K562 (cell line): ENCODE results near the gene STAB1. TPM values are rescaled to one million over a fixed set of nuclear protein-coding genes. Genes with fewer than 3 reads are reported as not detected.
A peak's percentile ranks its signal among the peaks of the same experiment; 100 is the strongest.

Source experiments
- ATAC-seq: fragments of 200-7000 bp; cut with Tn5 transposase; 3 replicates; pipeline ENCODE4 v1.9.1; 2020; ENCODE audit warnings: moderate library complexity
- BruUV-seq: library from RNA; stranded (reverse); fragments of 400-500 nt; replicated peaks from 2 replicates; lab custom pipeline; 2021; lab: Mats Ljungman, UMichigan
- CTCF ChIA-PET: fragments of 300-600 bp; formaldehyde crosslinking; extraction: SDS; loops from one replicate; lab custom pipeline; 2021; ENCODE audit warnings: low intra/inter-chr PET ratio; lab: Yijun Ruan, JAX
- POLR2A ChIA-PET: fragments of 300-600, 350-650 bp; sonication (Branson Sonifier 250); formaldehyde crosslinking; extraction: SDS; loops from one replicate; lab custom pipeline; 2021; ENCODE audit warnings: antibody characterized with exemption, inconsistent platforms; lab: Yijun Ruan, JAX
- DNase-seq, 4 experiments: peaks; one replicate each; pipeline versions ENCODE4 v3.0.0 to v3.0.0-alpha.2; 2011 to 2018; ENCODE audit warnings: low spot score in 3 of 4, mixed read lengths in 3 of 4; ENCODE audit errors: extremely low read depth in 1 of 4
- FAIRE-seq: peaks from 2 replicates; lab custom pipeline; 2011; peaks lifted over from hg19 to GRCh38; lab: Jason Lieb, UNC
- H2AFZ ChIP-seq: 2 replicates; pipeline ENCODE4 v1.6.0; 2011; ENCODE audit warnings: low read depth, low read length, control low read depth, inconsistent platforms
- H3K27ac ChIP-seq: fragments of 200-600 bp; 3 replicates; pipeline ENCODE4 v1.8.0; 2011; ENCODE audit warnings: low read depth, mild to moderate bottlenecking, control low read depth, inconsistent platforms, low read length, moderate library complexity, mixed read lengths; ENCODE audit errors: extremely low read depth
- H3K27me3 ChIP-seq, 2 experiments: fragments of 300-600 bp in 1 of 2; 2 replicates in 1 of 2; 3 replicates in 1 of 2; pipeline versions ENCODE4 v1.6.0 to v1.8.0; 2011; ENCODE audit warnings: inconsistent platforms in 2 of 2, low read length in 2 of 2, mild to moderate bottlenecking in 1 of 2, mixed read lengths in 1 of 2, moderate library complexity in 1 of 2; ENCODE audit not compliant: control insufficient read depth in 2 of 2, insufficient read depth in 2 of 2
- H3K36me3 ChIP-seq: fragments of 300-600 bp; 3 replicates; pipeline ENCODE4 v1.8.0; 2011; ENCODE audit warnings: mild to moderate bottlenecking, low read length, inconsistent platforms; ENCODE audit not compliant: control insufficient read depth, insufficient read depth
- H3K4me1 ChIP-seq, 2 experiments: fragments of 200-600 bp in 1 of 2; replicated peaks in 1 of 2; 2 replicates in 1 of 2; 3 replicates in 1 of 2; pipeline versions ENCODE4 v1.5.1 to v1.8.0; 2011; ENCODE audit warnings: inconsistent platforms in 2 of 2, low read length in 2 of 2, mild to moderate bottlenecking in 1 of 2, mixed read lengths in 1 of 2, moderate library complexity in 1 of 2; ENCODE audit not compliant: control insufficient read depth in 2 of 2, insufficient read depth in 2 of 2
- H3K4me2 ChIP-seq: 2 replicates; pipeline ENCODE4 v1.6.1; 2011; ENCODE audit warnings: low read length, control low read depth, inconsistent platforms, mixed read lengths; ENCODE audit not compliant: insufficient read depth
- H3K4me3 ChIP-seq: fragments of 200-600 bp; sonication (generic), shearing (Covaris generic); 2 replicates; pipeline ENCODE4 v1.5.1; 2016; ENCODE audit warnings: control low read depth, inconsistent platforms
- H3K79me2 ChIP-seq: fragments of 200-600 bp; 3 replicates; pipeline ENCODE4 v1.8.0; 2011; ENCODE audit warnings: low read length, inconsistent platforms; ENCODE audit not compliant: control insufficient read depth, insufficient read depth
- H3K9ac ChIP-seq, 2 experiments: 2 replicates each; pipeline versions ENCODE4 v1.6.0 to v1.6.1; 2011; ENCODE audit warnings: low read depth in 2 of 2, low read length in 2 of 2, control low read depth in 1 of 2, inconsistent platforms in 1 of 2, mild to moderate bottlenecking in 1 of 2, mixed read lengths in 1 of 2; ENCODE audit not compliant: insufficient read depth in 1 of 2
- H3K9me1 ChIP-seq: one replicate; pipeline ENCODE4 v1.6.0; 2011; ENCODE audit warnings: inconsistent platforms, mild to moderate bottlenecking, low read length, moderate library complexity; ENCODE audit not compliant: control insufficient read depth, insufficient read depth
- H3K9me3 ChIP-seq: replicated peaks from 2 replicates; pipeline ENCODE4 v1.5.1; 2011; ENCODE audit warnings: low read depth, low read length, inconsistent platforms; ENCODE audit not compliant: control insufficient read depth, insufficient read depth
- H4K20me1 ChIP-seq: replicated peaks from 2 replicates; pipeline ENCODE4 v1.6.1; 2011; ENCODE audit warnings: low read length, inconsistent platforms, mixed read lengths; ENCODE audit not compliant: control insufficient read depth, insufficient read depth
- BRF2 ChIP-seq: IDR thresholded peaks from 3 replicates; pipeline ENCODE4 v1.6.1; 2011; ENCODE audit warnings: borderline replicate concordance, mild to moderate bottlenecking; ENCODE audit not compliant: insufficient read length, insufficient read depth
- E2F3 ChIP-seq: fragments of 250-450 bp; sonication (Bioruptor Pico); IDR thresholded peaks from 2 replicates; pipeline ENCODE4 v1.4.0; 2020; ENCODE audit warnings: mild to moderate bottlenecking
- MTA2 ChIP-seq: fragments of 450-650 bp; IDR thresholded peaks from 2 replicates; pipeline ENCODE4 v1.6.1; 2016; ENCODE audit warnings: low read depth
- WGBS: fragments of 100-300 bp; shearing (Covaris generic); methylation state at CpG from one replicate; pipeline ENCODE4 v1.1.6; 2016; ENCODE audit warnings: low coverage, mixed read lengths; ENCODE audit not compliant: insufficient coverage; ENCODE audit errors: missing lambda C conversion rate; 5-methylcytosine and 5-hydroxymethylcytosine counted together
- in situ Hi-C: fragments of 300-500 bp; cut with MboI; formaldehyde crosslinking; loops from 4 replicates; pipeline ENCODE4 v1.15.0; 2018; ENCODE audit warnings: inconsistent platforms, mixed read lengths
- intact Hi-C: fragments of 100-400 bp; cut with micrococcal nuclease; formaldehyde crosslinking; loops from 2 replicates; pipeline ENCODE4 v1.14.2; 2022
- polyA plus RNA-seq, 8 experiments: library from polyadenylated mRNA; depleted of rRNA in 4 of 8; stranded (reverse) in 5 of 8; unstranded in 3 of 8; fragments of >200 nt; fragmentation: Nextera tagmentation in 2 of 8; fragmentation: Illumina TruSeq in 1 of 8; extraction: Ambion mirVana in 2 of 8; extraction: Trizol in 1 of 8; gene quantifications; 2 replicates each; pipeline versions ENCODE4 v1.2.1 to v1.2.3, GENCODE V29; 2011 to 2014; ENCODE audit warnings: inconsistent platforms in 1 of 8, missing spikeins in 1 of 8
- total RNA-seq, 7 experiments: library from RNA; depleted of rRNA in 6 of 7; stranded (reverse); fragments of >200 nt in 6 of 7; fragmentation: Illumina TruSeq in 2 of 7; extraction: Trizol in 2 of 7; gene quantifications; 2 replicates each; pipeline versions ENCODE4 v1.2.1 to v1.2.3, GENCODE V29; 2011 to 2021; ENCODE audit warnings: low replicate concordance in 1 of 7

STAB1 gene
- total and polyA plus RNA-seq, 9 of the 15 experiments (the other 6 are each of a cell fraction or from before 2014, with no cell fraction given), result 0.20 to 3.9 (median 1.2) TPM

- H3K36me3 ChIP-seq, result no peaks in the 10 kb centered on the region
- no peak overlapping the region for H2AFZ ChIP-seq
- no peak for ATAC-seq
- H3K79me2 ChIP-seq, result peaks cover 5% of the 10 kb centered on the region
- TF ChIP-seq E2F3 (CRISPR knock-in tag) (no peak), BRF2 (no peak), MTA2 (no peak)
- intact Hi-C loops, result loop anchor here (10.0 kb wide), 1 partner anchor 234 kb away; the partner anchor contains the start of genes GNL3 and PBRM1
- BruUV-seq, result no TSS peak
- no peaks in the 10 kb centered on the region for H3K9me3 ChIP-seq
- ChIA-PET CTCF (no interaction called here), POLR2A (interaction anchor here (0.8 to 0.9 kb wide), 2 partner anchors 8 to 30 kb away, joined by 3 to 6 read pairs; no protein-coding TSS in a partner anchor)
- no peaks in the 10 kb centered on the region for H4K20me1 ChIP-seq
- FAIRE-seq, result no peak
- H3K27me3 ChIP-seq, result no peaks in the 10 kb centered on the region
- 70% methylated on average over 8 of the region's 11 CpGs for WGBS
- no peak overlapping the region for H3K27ac ChIP-seq
- H3K9me1 ChIP-seq, result no peaks in the 10 kb centered on the region
- peaks cover 11 to 50% of the 10 kb centered on the region in 2 experiments; a peak in 4 of 5 replicates for H3K4me1 ChIP-seq
- H3K4me2 ChIP-seq, result no peak overlapping the region
- 0 out of 4 replicates have a peak overlapping the region, but pooled peaks of 1 of the 2 experiments have one; percentile 45 for H3K9ac ChIP-seq
- no peak overlapping the region for H3K4me3 ChIP-seq
- DNase-seq, result no peak
- in situ Hi-C loops, result no loop called here
Observed at GRCh38 chr3:52450489-52451236, 44.5 kb upstream of the STAB1 start.
